Occipital lobe (tissue), 2 donors: ENCODE results near the gene DNAJA2. TPM values are rescaled to one million over a fixed set of nuclear protein-coding genes. Genes with fewer than 3 reads are reported as not detected.
"Not testable (repeated sequence)": the region's sequence is repeated elsewhere in the genome, so short reads cannot be mapped to it uniquely, and the experiment has no call there.

Experiments
- DNase-seq: peaks from one replicate; lab custom pipeline; 2025; lab: John Stamatoyannopoulos, UW
- total RNA-seq: library from RNA; depleted of rRNA; stranded (reverse); fragments of >200 nt; gene quantifications from one replicate; pipeline ENCODE4 v1.2.3, GENCODE V29; 2014

Gene DNAJA2
- 104 TPM for total RNA-seq

DNA sequence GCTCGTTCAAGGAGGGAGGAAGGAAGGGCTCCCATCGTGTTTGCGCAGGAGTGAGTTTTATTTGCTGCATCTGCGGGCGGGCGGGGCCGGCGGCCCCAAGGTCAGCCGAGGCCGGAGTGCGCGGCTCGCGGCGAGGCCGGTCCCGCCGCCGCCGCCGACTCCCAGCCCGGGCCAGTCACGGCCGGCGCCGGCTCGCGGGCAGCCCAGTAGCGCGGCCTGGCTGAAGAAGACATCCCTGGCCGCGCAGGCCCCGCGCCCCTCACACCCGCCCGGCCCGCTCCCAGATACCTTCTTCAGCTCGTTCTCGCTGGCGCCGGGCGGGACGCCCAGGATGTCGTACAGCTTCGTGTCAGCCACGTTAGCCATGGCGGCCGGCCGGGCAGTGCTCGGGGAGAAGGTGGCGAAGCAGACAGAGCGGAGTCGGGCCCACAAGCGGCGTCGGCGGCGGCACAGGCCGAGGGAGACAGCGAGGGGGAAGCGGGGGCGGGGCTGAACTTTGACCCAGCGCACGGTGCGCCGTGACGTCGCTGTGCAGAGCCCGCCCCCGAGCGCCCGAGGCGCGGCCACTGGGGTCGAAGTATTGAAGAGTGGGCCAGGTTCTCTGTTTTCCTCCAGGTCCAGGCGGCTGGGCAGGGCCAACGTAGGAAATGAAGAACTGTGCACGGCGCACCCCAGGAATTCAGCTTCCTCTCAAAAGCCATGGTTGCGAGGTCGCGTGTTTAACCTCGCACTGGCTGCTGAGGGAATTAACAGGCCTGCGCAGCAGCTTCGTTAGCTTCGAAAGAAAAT is at the start of gene DNAJA2:
Gene DNAJA2, minus strand, starts transcription at position 468 of the 789 bp plus-strand sequence. Its CDS starts 102 bp downstream, at position 366.
- peak; percentile 84 for DNase-seq

DNA sequence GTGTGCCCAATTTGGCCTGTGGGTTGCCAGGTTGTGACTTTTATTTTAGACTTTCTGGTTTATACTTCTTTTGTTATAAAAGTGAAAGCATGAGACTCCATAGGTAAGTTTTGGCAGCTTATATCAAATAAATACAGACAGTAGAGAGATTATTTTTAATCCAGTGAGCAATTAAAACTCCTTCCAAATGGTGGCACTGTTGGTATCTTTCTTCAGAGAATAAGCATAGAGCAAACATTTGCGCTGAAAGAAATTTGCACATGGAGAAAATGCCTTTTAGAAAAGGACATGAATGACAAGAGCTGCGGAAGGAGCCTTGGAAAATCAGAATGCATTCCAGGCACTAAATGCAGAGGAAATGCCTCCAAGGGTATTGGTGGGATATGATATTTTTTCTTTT is 46.1 kb upstream of the DNAJA2 start:
- DNase-seq: no peak

DNA sequence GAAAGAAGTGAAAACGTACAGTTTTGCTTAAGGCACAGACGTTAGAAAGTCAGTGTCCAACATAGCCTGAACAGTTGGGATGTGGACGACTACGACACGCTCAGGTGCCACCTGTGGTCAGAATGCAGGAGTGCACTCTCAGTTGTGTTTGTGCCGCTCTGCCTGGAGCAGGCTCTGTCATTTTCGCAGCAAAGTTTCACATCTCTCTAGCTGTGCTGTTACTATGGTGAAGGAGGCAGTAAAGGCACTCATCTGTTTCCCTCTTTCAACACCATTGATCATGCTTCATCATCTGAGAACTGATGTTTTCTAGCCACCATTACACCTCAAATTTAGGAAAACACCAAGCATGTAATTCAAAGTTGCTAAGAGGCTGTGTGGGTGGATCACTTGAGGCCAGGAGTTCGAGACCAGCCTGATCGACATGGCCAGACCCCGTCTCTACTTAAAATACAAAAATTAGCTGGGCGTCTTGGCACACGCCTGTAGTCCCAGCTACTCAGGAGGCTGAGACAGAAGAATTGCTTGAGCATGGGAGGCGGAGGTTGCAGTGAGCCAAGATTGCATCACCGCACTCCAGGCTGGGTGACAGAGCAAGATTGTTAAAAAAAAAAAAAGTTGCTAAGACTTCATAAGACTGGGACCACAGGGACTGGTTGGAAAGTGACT is 44.9 kb upstream of the DNAJA2 start:
- DNase-seq: peak; percentile 12

DNA sequence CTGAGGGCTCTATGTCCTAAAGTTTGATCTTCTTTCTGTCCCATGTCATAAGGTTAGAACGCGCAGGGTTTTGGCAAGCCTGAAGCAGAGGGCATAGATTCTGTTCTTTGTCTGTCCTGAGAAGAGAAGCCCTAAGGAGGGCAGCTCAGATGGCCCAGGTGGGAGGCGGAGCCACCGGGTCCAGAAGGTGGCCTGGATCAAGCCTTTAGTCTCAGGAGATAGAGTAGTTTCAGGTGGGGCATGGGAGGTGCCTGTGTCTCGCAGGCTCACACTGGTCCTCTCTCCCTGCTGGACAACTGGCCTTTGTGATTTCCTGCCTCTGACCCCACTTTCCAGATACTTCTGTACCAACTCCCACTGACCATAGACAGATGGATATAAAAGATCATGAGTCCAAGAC is 44.2 kb upstream of the DNAJA2 start:
- no peak for DNase-seq

DNA sequence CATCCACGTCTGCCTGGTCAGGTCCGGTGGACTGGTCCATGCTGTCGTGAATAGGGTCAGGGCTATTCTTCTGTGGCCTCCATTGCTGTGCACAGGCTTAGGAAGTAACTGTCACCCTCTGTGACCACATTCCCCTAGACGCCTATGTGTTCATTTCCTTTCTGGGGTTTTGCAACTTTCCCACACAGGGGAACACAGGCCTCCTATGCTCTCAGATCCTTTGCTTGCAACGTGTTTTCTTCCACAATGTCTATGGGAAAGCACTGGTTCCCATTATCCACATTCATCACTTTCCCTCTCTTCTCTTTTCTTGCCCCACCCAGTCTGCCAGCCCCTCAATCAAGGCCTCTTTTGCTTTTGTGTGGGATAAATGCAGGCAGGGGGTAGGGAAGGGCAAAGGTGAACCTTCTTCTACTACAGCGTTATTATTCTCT is 43.2 kb upstream of the DNAJA2 start:
- DNase-seq: no peak

DNA sequence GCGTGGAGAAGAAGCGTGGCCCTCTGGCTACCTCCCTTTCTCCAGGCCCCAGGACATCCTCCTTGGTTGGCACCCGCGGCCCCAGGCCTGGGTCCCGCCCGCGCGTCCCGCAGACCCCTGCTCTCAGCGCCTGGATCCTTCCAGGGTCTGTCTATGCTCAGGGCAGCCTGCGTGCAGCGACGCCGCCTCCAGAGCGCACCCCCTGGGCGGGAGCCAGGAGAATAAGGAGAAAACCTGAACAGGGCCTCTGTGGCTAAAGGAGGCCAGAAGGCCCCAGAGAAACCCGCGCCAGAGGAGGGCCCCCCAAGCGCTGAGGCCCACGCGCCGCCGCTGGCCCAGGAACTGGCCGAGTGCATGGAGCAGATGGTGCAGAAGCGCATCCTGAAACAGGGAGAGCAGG is 40.4 kb upstream of the DNAJA2 start:
- no peak for DNase-seq

DNA sequence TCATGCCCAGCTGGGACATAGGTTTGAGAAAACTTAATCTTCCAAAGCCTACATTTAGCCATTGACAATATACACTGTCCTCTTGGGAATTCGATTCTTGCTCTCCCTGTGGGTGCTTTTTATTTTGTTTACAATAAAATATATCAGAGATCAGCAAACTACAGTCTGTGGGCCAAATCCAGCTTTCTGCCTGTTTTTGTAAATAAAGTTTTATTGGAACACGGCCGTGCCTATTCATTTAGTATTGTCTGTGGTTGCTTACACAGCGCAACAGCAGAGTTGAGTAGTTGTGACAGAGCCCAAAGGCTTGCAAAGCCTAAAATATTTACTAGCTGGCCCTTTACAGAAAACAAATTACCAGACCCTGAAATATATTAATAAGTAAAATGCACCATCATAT is 39.7 kb upstream of the DNAJA2 start:
- no peak for DNase-seq

DNA sequence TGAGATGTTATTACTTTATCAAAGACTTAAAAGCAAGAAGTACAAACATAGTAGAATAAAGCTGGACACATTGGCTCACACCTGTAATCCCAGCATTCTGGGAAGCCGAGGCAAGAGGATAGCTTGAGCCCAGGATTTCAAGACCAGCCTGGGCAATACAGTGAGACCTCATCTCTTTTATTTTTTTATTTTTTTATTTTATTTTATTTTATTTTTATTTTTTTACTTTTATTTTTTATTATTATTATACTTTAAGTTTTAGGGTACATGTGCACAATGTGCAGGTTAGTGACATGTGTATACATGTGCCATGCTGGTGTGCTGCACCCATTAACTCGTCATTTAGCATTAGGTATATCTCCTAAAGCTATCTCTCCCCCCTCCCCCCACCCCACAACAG is 37.3 kb upstream of the DNAJA2 start:
- DNase-seq: not testable (repeated sequence)

DNA sequence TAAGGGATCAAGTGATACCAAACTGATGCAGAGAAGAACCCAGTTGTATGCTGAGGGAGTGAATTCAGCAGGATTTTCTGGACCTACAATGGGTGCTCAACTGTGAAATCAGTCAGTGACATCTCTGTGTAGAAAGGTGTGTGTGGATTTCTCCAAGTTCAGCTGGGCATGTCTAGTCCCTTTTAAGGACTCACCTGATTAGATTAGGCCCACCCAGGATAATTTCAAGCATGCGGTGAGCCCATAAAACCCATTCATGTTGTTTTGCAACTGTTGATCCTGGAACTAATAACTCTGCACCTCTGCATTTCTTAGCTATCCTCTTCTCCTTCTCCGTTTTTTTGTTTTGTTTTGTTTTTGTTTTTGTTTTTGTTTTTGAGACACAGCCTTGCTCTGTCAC is 35.1 kb upstream of the DNAJA2 start:
- DNase-seq: no peak

DNA sequence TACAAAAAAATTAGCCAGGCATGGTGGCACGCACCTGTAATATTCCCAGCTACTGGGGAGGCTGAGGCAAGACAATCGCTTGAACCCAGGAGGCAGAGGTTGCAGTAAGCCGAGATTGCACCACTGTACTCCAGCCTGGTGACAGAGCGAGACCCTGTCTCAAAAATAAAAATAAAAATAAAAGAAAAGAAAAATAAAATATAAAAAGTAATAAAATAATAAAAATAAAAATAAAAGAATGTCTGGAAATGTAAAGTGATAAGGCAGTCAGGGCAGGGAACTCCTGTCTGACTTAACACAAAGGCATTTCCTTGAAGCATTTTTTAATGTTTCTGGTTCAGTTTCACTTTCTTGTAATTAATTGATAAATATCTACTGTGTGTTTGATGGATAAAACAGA is 34.7 kb upstream of the DNAJA2 start:
- no peak for DNase-seq

DNA sequence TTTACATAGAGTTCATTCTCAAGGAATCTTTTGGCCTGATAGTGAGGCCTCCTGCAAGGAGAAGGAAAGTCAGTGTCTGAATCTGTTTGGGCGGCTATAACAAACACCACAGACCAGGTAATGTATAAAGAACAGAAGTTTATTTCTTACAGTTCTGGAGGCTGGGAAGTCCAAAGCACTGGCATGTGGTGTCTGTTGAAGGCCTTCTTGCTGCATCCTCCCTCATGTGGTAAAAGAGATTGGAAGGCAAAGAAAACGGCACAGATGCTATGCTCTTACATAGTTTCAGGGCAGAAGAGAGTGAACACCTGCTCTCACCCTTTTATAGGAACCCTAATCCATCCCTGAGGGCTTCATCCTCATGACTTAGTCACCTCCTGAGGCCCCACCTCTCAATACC is 31.2 kb upstream of the DNAJA2 start:
- DNase-seq: no peak

DNA sequence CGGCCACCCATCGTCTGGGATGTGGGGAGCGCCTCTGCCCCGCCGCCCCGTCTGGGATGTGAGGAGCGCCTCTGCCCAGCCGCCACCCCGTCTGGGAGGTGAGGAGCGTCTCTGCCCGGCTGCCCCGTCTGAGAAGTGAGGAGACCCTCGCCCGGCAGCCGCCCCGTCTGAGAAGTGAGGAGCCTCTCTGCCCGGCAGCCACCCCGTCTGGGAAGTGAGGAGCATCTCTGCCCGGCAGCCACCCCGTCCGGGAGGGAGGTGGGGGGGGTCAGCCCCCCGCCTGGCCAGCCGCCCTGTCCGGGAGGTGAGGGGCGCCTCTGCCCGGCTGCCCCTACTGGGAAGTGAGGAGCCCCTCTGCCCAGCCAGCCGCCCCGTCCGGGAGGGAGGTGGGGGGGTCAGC is 26.6 kb upstream of the DNAJA2 start:
- not testable (repeated sequence) for DNase-seq

DNA sequence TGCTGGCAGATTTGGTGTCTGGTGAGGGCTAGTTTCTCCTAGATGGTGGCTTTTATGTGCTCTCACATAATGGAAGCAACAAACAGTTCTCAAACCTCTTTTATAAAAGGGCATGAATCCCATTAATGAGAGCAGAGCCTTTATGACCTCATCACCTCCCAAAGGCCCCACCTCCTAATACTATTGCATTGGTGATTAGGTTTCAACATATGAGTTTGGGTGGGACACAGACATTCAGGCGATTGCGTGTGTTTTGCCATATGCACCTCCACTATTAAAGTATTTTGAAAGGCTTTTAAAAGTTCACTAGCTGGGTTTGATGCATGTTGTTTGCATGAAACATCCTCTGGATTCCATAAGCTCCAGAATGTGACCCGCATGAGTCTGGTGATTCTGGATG is 24.4 kb upstream of the DNAJA2 start:
- no peak for DNase-seq

DNA sequence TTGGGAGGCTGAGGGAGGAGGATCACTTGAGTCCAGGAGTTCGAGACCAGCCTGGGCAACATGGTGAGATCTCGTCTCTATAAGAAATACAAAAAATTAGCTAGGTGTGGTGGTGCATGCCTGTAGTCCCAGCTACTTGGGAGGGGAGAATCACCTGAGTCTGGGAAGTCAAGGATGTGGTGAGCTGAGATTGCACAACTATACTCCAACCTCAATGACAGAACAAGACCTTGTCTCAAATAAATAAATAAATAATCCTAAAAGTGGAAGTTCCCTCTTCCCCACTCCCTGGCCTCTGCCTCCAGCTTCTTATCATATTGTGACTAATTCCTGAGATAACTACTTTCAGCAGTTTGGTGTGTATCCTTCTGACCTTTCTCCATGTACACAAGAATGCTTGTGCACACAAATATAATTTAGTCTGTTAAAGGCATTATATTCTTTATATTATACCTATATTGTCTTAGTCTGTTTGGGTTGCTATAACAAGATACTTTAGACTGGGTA is 23.5 kb upstream of the DNAJA2 start:
- no peak for DNase-seq

DNA sequence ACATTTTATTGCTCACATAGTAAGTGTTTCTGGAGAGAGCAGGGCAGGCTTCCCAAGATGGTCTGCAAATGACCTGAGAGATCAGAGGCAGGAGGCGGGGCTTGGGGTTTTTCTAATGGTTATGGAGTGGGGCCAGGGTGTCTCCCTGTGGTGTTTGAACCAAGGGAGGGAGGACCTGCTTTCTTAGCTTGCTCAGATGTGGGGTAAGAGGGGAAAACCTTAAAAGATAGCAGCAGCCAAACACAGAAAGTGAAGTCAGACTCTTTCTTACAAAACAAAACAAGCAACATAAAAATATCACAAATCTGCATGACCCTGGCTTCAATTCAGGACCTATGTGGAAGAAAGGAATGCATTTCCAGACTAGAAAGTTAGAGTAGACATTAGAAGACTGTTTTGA is 22.9 kb upstream of the DNAJA2 start:
- DNase-seq: no peak

DNA sequence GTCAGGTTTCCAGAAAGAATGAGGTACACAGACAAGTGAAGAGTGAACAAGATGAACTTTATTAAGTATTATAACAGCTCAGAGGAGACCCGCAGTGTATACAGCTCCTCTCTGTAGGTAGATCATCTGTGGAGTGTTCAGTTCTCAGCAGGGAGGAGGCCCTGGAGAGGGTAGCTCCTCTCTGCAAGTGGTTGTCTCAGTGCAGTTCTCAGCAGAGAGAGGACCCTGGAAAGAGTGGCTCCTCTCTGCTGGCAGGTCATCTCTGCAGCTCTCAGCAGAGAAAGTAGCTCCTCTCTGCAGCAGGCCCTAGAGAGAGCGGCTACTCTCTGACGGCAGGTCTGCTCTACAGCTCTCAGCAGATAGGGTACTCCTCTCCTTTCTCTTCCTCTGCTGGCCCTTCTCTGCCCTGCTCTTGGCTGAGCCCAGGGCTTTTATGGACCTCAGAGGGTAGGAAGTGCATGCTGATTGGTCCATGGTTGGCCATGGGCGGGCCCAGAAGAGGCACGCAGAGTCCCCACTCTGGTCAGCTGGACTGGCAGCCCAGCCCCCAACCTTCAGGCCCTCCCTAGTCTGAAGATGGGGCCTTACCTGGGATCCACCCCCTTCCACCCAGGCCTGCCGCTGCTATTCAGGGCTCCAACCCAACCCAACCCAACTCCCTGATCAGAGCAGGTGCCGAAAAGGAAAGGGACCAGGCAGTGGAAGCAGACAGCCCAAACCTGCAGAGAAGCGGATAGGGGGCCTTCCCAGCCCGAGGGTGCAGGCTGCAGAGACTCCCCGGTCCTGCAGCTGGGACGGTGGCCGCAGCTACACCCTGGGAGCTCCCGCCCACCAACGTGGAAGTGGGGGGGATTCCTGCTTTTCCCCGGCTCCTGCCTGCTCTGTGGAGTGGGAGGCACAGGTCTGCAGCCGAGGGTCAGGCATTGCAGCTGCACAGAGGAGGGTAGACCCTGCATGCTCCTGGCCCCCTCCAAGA is 18.5 kb upstream of the DNAJA2 start:
- DNase-seq: no peak

DNA sequence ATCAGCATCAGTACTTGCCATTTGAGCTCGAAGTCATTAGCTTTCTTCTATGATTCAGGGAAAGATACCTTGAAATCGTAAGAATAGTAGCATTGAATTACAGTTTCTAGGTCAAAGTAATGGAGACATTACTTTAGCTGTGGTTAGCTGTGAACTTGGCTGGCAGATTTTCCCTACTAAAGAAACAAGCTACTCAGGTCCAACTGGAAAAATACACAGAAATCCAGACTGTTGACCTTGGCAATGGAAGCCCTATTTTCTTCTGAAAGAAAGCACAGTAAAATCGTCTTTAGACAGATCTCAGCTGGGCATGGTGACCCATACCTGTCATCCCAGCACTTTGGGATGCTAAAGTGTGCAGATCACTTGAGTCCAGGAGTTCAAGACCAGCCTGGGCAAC is 13.4 kb upstream of the DNAJA2 start:
- DNase-seq: no peak

DNA sequence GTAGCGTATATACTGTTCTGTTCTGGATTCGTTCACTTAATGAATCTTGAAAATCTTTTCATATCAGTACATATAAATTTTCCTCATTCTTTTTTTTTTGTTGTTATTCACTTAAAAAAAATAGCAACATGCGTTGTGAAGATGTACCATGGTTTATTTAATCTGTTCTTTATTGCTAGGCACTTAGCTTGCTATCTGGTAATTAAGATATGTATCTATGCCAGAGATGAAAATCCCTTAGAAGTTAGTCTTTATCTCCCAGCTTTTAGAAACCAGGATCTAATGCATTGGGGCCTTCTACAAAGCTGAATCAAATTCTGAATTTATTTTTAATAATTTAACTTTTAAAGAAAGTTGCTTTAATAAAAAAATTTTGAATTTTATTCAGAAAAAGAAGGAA is 13.0 kb upstream of the DNAJA2 start:
- no peak for DNase-seq

DNA sequence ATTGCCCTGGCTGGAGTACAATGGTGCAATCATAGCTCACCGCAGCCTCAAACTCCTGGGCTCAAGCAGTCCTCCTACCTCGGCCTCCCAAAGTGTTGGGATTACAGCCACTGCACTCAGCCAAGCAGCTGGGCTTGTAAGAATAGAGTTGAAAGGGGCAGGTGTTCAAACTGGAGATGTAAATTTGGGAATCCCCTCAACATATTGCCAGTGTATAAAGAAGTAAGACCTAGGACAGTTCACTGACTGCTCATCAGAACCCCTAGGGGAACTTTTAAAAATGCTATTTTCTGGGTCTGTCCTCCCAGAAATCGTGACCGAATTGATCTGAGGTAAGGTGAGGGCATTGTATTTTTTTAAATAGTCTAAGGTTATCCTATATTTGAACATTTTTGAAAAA is 8.9 kb upstream of the DNAJA2 start:
- DNase-seq: no peak

DNA sequence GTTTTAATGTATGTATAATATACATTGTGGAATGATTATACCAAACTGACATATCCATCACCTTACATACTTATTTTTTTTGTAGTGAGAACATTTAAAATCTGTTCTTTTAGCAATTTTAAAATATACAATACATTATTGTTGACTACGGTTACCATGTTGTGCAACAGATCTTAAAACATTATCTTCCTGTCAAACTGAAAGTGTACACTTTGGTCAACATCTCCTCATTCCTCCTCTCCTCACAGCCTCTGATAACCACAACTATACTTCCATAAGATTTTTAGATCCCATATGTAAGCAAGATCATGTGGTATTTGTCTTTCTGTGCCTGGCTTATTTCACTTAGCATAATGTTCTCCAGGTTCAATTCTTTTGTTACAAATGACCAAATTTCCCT is 7.5 kb upstream of the DNAJA2 start:
- no peak for DNase-seq

DNA sequence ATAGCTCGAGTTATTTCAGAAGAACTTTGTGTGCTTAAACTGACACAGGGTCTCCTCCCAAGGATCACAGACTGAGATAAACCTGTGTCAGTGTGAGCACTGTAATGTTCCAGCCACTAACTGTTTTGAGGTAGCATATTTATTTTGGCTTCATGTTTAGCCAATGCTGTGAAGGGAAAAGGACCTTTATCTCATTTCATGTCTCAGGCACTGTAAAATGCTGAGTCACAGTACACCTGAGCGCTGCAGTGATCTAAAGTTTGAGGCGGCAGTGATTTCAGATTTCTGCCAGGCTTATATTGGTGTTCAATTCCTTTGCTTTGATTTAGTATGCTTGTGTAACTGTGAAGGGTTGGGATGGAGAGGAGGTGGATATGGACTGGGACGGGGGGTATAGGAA is 3.1 kb upstream of the DNAJA2 start:
- no peak for DNase-seq
